ENCODE results near the gene CDH22. TPM values are rescaled to one million over a fixed set of nuclear protein-coding genes. Genes with fewer than 3 reads are reported as not detected.

CDH22 gene
- total and polyA plus RNA-seq, 9 of the 15 experiments (the other 6 are each of a cell fraction or from before 2014, with no cell fraction given) = 0.07 to 0.08 TPM; not detected in 7

- TF ChIP-seq CREB3 (tag; conservative IDR thresholded peaks at IDR 0.05; ENCODE audit: low read depth) (no peak), GABPB1 (CRISPR knock-in tag; IDR thresholded peaks at IDR 0.05) (no peak), ZNF511 (CRISPR knock-in tag; IDR thresholded peaks at IDR 0.05) (no peak), GATA2 (CRISPR knock-in tag; IDR thresholded peaks at IDR 0.05) (no peak), EWSR1 (IDR thresholded peaks at IDR 0.05; ENCODE audit: borderline replicate concordance, low read depth, partially characterized antibody) (no peak)
Measured at GRCh38 chr20:46275091-46275490, 33.2 kb downstream of the CDH22 start (continued).

- peaks cover 3 to 11% of the 10 kb centered on the region in 2 experiments; a peak in 3 of 5 replicates for H3K27me3 ChIP-seq (ENCODE audit: control insufficient read depth in 2 of 2, insufficient read depth in 2 of 2, low read length in 2 of 2)
- intact Hi-C loops (cut with micrococcal nuclease) (no loop called here), in situ Hi-C loops (cut with MboI) (no loop called here)
- H3K9ac ChIP-seq (ENCODE audit: insufficient read depth in 1 of 2, low read depth in 2 of 2, low read length in 2 of 2) = no peak overlapping the region
- TF ChIP-seq GTF2F1 (IDR thresholded peaks at IDR 0.05; ENCODE audit: low read depth, low read length) (no peak), RBM14 (IDR thresholded peaks at IDR 0.05; ENCODE audit: borderline replicate concordance, insufficient read depth, low read depth, low read length) (no peak), JUNB (CRISPR knock-in tag; conservative IDR thresholded peaks at IDR 0.05) (no peak), FOXJ3 (CRISPR knock-in tag; IDR thresholded peaks at IDR 0.05) (no peak), KDM2B (CRISPR knock-in tag; IDR thresholded peaks at IDR 0.05) (no peak), DACH1 (IDR thresholded peaks at IDR 0.05; ENCODE audit: partially characterized antibody) (no peak), FIP1L1 (IDR thresholded peaks at IDR 0.05; ENCODE audit: low read depth, low read length, poor library complexity, severe bottlenecking) (no peak), SRF (CRISPR knock-in tag; IDR thresholded peaks at IDR 0.05) (no peak), MLLT1 (IDR thresholded peaks at IDR 0.05) (no peak), EZH2 (IDR thresholded peaks at IDR 0.05; ENCODE audit: borderline replicate concordance, low read depth, low read length) (no peak), ZNF24 (IDR thresholded peaks at IDR 0.05) (no peak), ZNF146 (CRISPR knock-in tag; IDR thresholded peaks at IDR 0.05; ENCODE audit: unreplicated experiment) (no peak), CBFA2T3 (IDR thresholded peaks at IDR 0.05) (no peak)
- no peaks in the 10 kb centered on the region for H3K79me2 ChIP-seq (ENCODE audit: control insufficient read depth, insufficient read depth, low read length)
- WGBS (ENCODE audit: insufficient coverage, low coverage, missing lambda C conversion rate) = 3% methylated on average over 2 of the region's 2 CpGs
- ChIA-PET CTCF (ENCODE audit: low intra/inter-chr PET ratio) (no interaction called here), POLR2A (no interaction called here)
- H3K4me2 ChIP-seq (ENCODE audit: insufficient read depth, low read length) = no peak overlapping the region
- H3K4me1 ChIP-seq (replicated peaks in 1 of 2; ENCODE audit: control insufficient read depth in 2 of 2, insufficient read depth in 2 of 2, low read length in 2 of 2) = peaks cover 0 to 11% of the 10 kb centered on the region in 2 experiments; a peak in 4 of 5 replicates
- FAIRE-seq = no peak
- no peak overlapping the region for H3K27ac ChIP-seq (ENCODE audit: extremely low read depth, low read depth, low read length)
- H3K9me1 ChIP-seq (ENCODE audit: control insufficient read depth, insufficient read depth, low read length) = no peaks in the 10 kb centered on the region
- no peak for DNase-seq (ENCODE audit: extremely low read depth in 1 of 4, low spot score in 3 of 4)
- H3K36me3 ChIP-seq (ENCODE audit: control insufficient read depth, insufficient read depth, low read length) = no peaks in the 10 kb centered on the region
- no peaks in the 10 kb centered on the region for H4K20me1 ChIP-seq (replicated peaks; ENCODE audit: control insufficient read depth, insufficient read depth, low read length)
- H3K4me3 ChIP-seq = no peak overlapping the region
- no peaks in the 10 kb centered on the region for H3K9me3 ChIP-seq (replicated peaks; ENCODE audit: control insufficient read depth, insufficient read depth, low read depth, low read length)
- H2AFZ ChIP-seq (ENCODE audit: low read depth, low read length) = no peak overlapping the region
- BruUV-seq (replicated peaks) = no TSS peak
- ATAC-seq = no peak
Measured at GRCh38 chr20:46273717-46274116, 34.6 kb downstream of the CDH22 start.
